Right atrium auricular region (tissue), 2 donors: ENCODE measurements around the gene TMEM108. TPM values are rescaled to one million over a fixed set of nuclear protein-coding genes. Genes with fewer than 3 reads are reported as not detected.

ENCODE experiments used
- DNase-seq: peaks from one replicate; pipeline ENCODE4 v3.0.0-alpha.2; 2019; ENCODE audit warnings: low spot score
- H3K27ac ChIP-seq, 2 donors: fragments of 200-600 bp; sonication (generic); 1 replicate in 1 of 2; 2 replicates in 1 of 2; pipeline ENCODE4 v1.5.1; 2016 to 2019
- H3K27me3 ChIP-seq, 2 donors: fragments of 200-600 bp; sonication (generic); one replicate each; pipeline versions ENCODE4 v1.5.1 to v1.6.0; 2017 to 2019
- H3K36me3 ChIP-seq: fragments of 200-600 bp; sonication (generic); one replicate; pipeline ENCODE4 v1.5.1; 2016
- H3K4me1 ChIP-seq, 2 donors: fragments of 200-600 bp; sonication (generic); one replicate each; pipeline versions ENCODE4 v1.5.1 to v1.6.0; 2017 to 2019
- H3K4me3 ChIP-seq, 2 donors: fragments of 200-600 bp; sonication (generic); 1 replicate in 1 of 2; 2 replicates in 1 of 2; pipeline ENCODE4 v1.5.1; 2017 to 2019; ENCODE audit warnings: mild to moderate bottlenecking in 1 of 2, moderate library complexity in 1 of 2
- H3K9me3 ChIP-seq, 2 donors: fragments of 200-600 bp; sonication (generic); one replicate each; pipeline ENCODE4 v1.5.1; 2019
- CTCF ChIP-seq, 2 donors: fragments of 200-600 bp; sonication (generic); IDR thresholded peaks; one replicate each; pipeline ENCODE4 v1.5.1; 2019; ENCODE audit warnings: antibody characterized with exemption in 2 of 2
- total RNA-seq, 2 donors: library from RNA; depleted of rRNA; stranded (reverse); fragments of >200 nt; gene quantifications; one replicate each; pipeline ENCODE4 v1.1.0, GENCODE V29; 2016

TMEM108 gene
- total RNA-seq, 2 donors from 2014 or later = 5.1 to 5.3 TPM

GRCh38 chr3:133364704-133365103 is 326.5 kb downstream of the TMEM108 start:
- no peaks in the 10 kb centered on the region for H3K36me3 ChIP-seq
- H3K4me3 ChIP-seq = no peak overlapping the region
- no peaks in the 10 kb centered on the region for H3K9me3 ChIP-seq
- H3K27ac ChIP-seq = no peak overlapping the region
- TF ChIP-seq CTCF (IDR thresholded peaks at IDR 0.05) = no peak
- H3K4me1 ChIP-seq = no peaks in the 10 kb centered on the region
- H3K27me3 ChIP-seq = no peaks in the 10 kb centered on the region
- no peak for DNase-seq

GRCh38 chr3:133366921-133367320 is 328.7 kb downstream of the TMEM108 start:
- Histone ChIP-seq H3K36me3 (no peaks in the 10 kb centered on the region), H3K4me3 (no peak overlapping the region), H3K27ac (no peak overlapping the region), H3K27me3 (no peaks in the 10 kb centered on the region), H3K9me3 (no peaks in the 10 kb centered on the region), H3K4me1 (no peaks in the 10 kb centered on the region)
- no peak for DNase-seq
- no peak for TF ChIP-seq CTCF (IDR thresholded peaks at IDR 0.05)

DNA sequence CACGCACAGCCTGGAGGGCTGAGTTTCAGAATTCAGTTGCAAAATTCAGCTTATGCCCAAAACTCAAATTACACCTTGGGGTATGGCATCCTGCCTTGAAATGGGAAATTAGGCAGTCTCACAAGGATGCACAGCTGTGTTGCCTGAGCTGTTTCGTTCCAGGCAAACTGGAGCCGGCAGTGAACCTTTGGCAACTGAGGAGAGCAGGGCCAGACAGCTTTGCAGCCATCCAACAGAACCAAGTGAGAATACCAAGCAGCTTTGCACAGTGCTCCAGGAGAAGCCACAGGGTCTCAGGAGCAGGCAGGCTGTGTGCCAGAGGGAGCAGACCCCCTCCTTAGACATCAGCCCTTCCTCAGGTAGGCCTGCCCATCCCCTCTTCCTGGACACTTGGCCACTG is 329.2 kb downstream of the TMEM108 start:
- H3K36me3 ChIP-seq = no peaks in the 10 kb centered on the region
- H3K4me3 ChIP-seq = no peak overlapping the region
- peak; percentile 56 for DNase-seq
- no peaks in the 10 kb centered on the region for H3K27me3 ChIP-seq
- no peak overlapping the region for H3K27ac ChIP-seq
- no peaks in the 10 kb centered on the region for H3K9me3 ChIP-seq
- TF ChIP-seq CTCF (IDR thresholded peaks at IDR 0.05) = no peak
- no peaks in the 10 kb centered on the region for H3K4me1 ChIP-seq

DNA sequence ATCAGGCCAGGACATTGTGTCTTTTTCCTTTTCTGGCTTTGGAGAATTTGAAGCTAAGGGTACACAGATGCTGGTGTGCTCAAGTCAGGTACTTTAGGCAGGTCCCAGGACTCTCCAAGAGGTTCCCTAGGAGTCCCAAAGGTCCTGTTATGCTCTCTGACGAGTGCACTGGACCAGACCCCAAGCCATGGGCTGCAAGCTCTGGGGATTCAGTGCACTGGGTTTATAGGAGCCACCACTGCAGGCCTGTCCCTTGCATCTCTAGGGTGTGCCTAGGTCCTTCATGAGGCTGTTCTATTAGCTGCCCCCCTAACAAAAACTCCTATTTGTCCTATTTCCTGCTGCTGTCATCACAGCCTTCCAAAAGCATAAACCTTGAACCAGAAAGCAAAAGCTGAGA is 329.8 kb downstream of the TMEM108 start:
- Histone ChIP-seq H3K4me3 (no peak overlapping the region), H3K4me1 (no peaks in the 10 kb centered on the region), H3K27ac (no peak overlapping the region), H3K36me3 (no peaks in the 10 kb centered on the region), H3K27me3 (no peaks in the 10 kb centered on the region), H3K9me3 (no peaks in the 10 kb centered on the region)
- TF ChIP-seq CTCF (IDR thresholded peaks at IDR 0.05) = no peak
- peak; percentile 54 for DNase-seq

GRCh38 chr3:133368371-133369067 is 330.3 kb downstream of the TMEM108 start:
- Histone ChIP-seq H3K4me1 (no peaks in the 10 kb centered on the region), H3K9me3 (no peaks in the 10 kb centered on the region), H3K4me3 (no peak overlapping the region), H3K27ac (no peak overlapping the region), H3K27me3 (no peaks in the 10 kb centered on the region), H3K36me3 (no peaks in the 10 kb centered on the region)
- DNase-seq = no peak
- no peak for TF ChIP-seq CTCF (IDR thresholded peaks at IDR 0.05)

DNA sequence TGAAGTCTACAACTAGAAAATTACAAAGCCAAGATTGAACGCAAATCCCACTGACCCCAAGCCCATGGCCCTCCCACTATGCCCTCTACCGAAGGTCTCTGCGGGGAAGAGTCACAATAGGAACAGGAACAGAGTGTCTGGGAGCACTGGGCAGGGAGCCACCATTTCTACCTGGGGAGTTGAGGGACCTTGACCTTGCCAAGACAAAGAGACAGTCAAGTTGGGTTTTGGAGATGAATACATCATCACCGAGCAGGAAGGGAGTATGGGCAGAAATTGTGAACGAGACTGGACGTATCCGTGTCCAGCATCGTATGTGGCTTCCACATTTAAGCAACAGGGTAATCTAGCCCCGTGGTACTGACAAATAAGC is 330.9 kb downstream of the TMEM108 start:
- no peak overlapping the region for H3K4me3 ChIP-seq
- H3K9me3 ChIP-seq = no peaks in the 10 kb centered on the region
- no peaks in the 10 kb centered on the region for H3K36me3 ChIP-seq
- no peaks in the 10 kb centered on the region for H3K27me3 ChIP-seq
- no peaks in the 10 kb centered on the region for H3K4me1 ChIP-seq
- no peak for TF ChIP-seq CTCF (IDR thresholded peaks at IDR 0.05)
- DNase-seq = no peak
- H3K27ac ChIP-seq = no peak overlapping the region
